Panc1 (cell line): Measurements from ENCODE around the gene IGFBP3. TPM values are rescaled to one million over a fixed set of nuclear protein-coding genes. Genes with fewer than 3 reads are reported as not detected.

Experiments used
- ATAC-seq: fragments of 200-7000 bp; cut with Tn5 transposase; 2 replicates; pipeline ENCODE4 v1.9.1; 2020; ENCODE audit warnings: mild to moderate bottlenecking, moderate library complexity
- BruUV-seq: library from RNA; stranded (reverse); fragments of 400-500 nt; replicated peaks from 2 replicates; lab custom pipeline; 2021; lab: Mats Ljungman, UMichigan
- CTCF ChIA-PET: fragments of 300-600 bp; sonication (Branson Sonifier 250); formaldehyde crosslinking; loops from one replicate; lab custom pipeline; 2022; ENCODE audit warnings: antibody characterized with exemption; lab: Charles Lee
- POLR2A ChIA-PET: fragments of 300-600 bp; sonication (Branson Sonifier 250); formaldehyde crosslinking; loops from one replicate; lab custom pipeline; 2022; ENCODE audit warnings: antibody characterized with exemption; lab: Charles Lee
- DNase-seq: peaks from one replicate; pipeline ENCODE4 v3.0.0-alpha.2; 2010; ENCODE audit warnings: low read depth, low spot score
- H3K27ac ChIP-seq: 2 replicates; pipeline ENCODE4 v1.5.1; 2011; ENCODE audit warnings: mild to moderate bottlenecking, low read length, inconsistent platforms
- H3K27me3 ChIP-seq: fragments of 200-500 bp; sonication (Bioruptor generic); 2 replicates; pipeline ENCODE4 v1.6.0; 2014; ENCODE audit warnings: low read length, inconsistent platforms; ENCODE audit not compliant: control insufficient read depth, insufficient read depth
- H3K36me3 ChIP-seq: fragments of 200-500 bp; sonication (Bioruptor generic); 2 replicates; pipeline ENCODE4 v1.5.1; 2014; ENCODE audit warnings: inconsistent platforms, mild to moderate bottlenecking, low read length, moderate library complexity; ENCODE audit not compliant: control insufficient read depth, insufficient read depth
- H3K4me1 ChIP-seq: 2 replicates; pipeline ENCODE4 v1.5.1; 2011; ENCODE audit warnings: inconsistent platforms, mild to moderate bottlenecking, low read length, moderate library complexity; ENCODE audit not compliant: control insufficient read depth, insufficient read depth
- H3K4me3 ChIP-seq, 2 experiments: 2 replicates each; pipeline ENCODE4 v1.5.1; 2011 to 2012; ENCODE audit warnings: low read depth in 2 of 2, low read length in 2 of 2, mild to moderate bottlenecking in 2 of 2, inconsistent platforms in 1 of 2, moderate library complexity in 1 of 2
- H3K9me3 ChIP-seq: fragments of 200-500 bp; sonication (Bioruptor generic); 2 replicates; pipeline ENCODE4 v1.5.1; 2014; ENCODE audit warnings: low read depth, mild to moderate bottlenecking, inconsistent platforms, low read length, moderate library complexity; ENCODE audit not compliant: control insufficient read depth, insufficient read depth
- CTCF ChIP-seq: fragments of 450-650 bp; IDR thresholded peaks from 2 replicates; pipeline ENCODE4 v1.5.1; 2017; ENCODE audit warnings: mild to moderate bottlenecking
- POLR2AphosphoS5 ChIP-seq: IDR thresholded peaks from 2 replicates; pipeline ENCODE4 v1.6.1; 2012; ENCODE audit warnings: mild to moderate bottlenecking, low read depth, low read length, moderate library complexity
- REST ChIP-seq, 2 experiments: IDR thresholded peaks; 2 replicates each; pipeline ENCODE4 v1.6.1; 2011 to 2012; ENCODE audit warnings: low read depth in 2 of 2, control low read depth in 1 of 2, low read length in 1 of 2, mild to moderate bottlenecking in 1 of 2, moderate library complexity in 1 of 2; ENCODE audit not compliant: insufficient read depth in 1 of 2
- SIN3A ChIP-seq: IDR thresholded peaks from 2 replicates; pipeline ENCODE4 v1.6.1; 2012; ENCODE audit warnings: low read depth, mild to moderate bottlenecking, low read length, moderate library complexity, borderline replicate concordance; ENCODE audit not compliant: insufficient read depth
- TCF7L2 ChIP-seq: IDR thresholded peaks from 2 replicates; pipeline ENCODE4 v1.6.1; 2011; ENCODE audit warnings: mild to moderate bottlenecking, low read depth, low read length, inconsistent platforms
- in situ Hi-C: cut with HindIII; loops from 2 replicates; pipeline ENCODE4 v1.10.0; 2016; ENCODE audit warnings: low sequenced_read_pairs, low pct_unique_long_range_greater_than_20kb
- intact Hi-C: fragments of 100-400 bp; cut with micrococcal nuclease; formaldehyde crosslinking; loops from one replicate; pipeline ENCODE4 v1.10.0; 2022; ENCODE audit not compliant: unreplicated experiment
- total RNA-seq: library from RNA; stranded (reverse); gene quantifications from one replicate; pipeline ENCODE4 v1.2.1, GENCODE V29; 2021; ENCODE audit not compliant: unreplicated experiment

The IGFBP3 gene
- total RNA-seq, 1 experiment from 2014 or later = 6.0 TPM

- no peaks in the 10 kb centered on the region for H3K9me3 ChIP-seq
- intact Hi-C loops (no loop called here), in situ Hi-C loops (no loop called here)
- no peak overlapping the region for H3K27ac ChIP-seq
- H3K27me3 ChIP-seq = peaks cover 12% of the 10 kb centered on the region
- no peak for TF ChIP-seq REST (IDR thresholded peaks at IDR 0.05; ENCODE audit: insufficient read depth in 1 of 2, low read depth in 2 of 2, low read length in 1 of 2)
- no peak for TF ChIP-seq POLR2AphosphoS5
- TF ChIP-seq CTCF = no peak
- no peak for TF ChIP-seq TCF7L2
- TF ChIP-seq SIN3A = no peak
- no TSS peak for BruUV-seq
- CTCF ChIA-PET = no interaction called here
- ATAC-seq (no peak), DNase-seq (no peak)
- POLR2A ChIA-PET = no interaction called here
- no peak overlapping the region for H3K4me3 ChIP-seq
- H3K36me3 ChIP-seq = no peaks in the 10 kb centered on the region
- no peaks in the 10 kb centered on the region for H3K4me1 ChIP-seq
Observed at GRCh38 chr7:45882465-45882810, 38.6 kb downstream of the IGFBP3 start.

GRCh38 chr7:45881759-45882464, 39.2 kb downstream of the IGFBP3 start:
- no peak for TF ChIP-seq SIN3A
- TF ChIP-seq REST (IDR thresholded peaks at IDR 0.05; ENCODE audit: insufficient read depth in 1 of 2, low read depth in 2 of 2, low read length in 1 of 2) = no peak
- no peak for TF ChIP-seq TCF7L2
- TF ChIP-seq POLR2AphosphoS5 = no peak
- TF ChIP-seq CTCF = no peak
- no peak for ATAC-seq
- no peaks in the 10 kb centered on the region for H3K36me3 ChIP-seq
- CTCF ChIA-PET = no interaction called here
- no peaks in the 10 kb centered on the region for H3K4me1 ChIP-seq
- peaks cover 7% of the 10 kb centered on the region for H3K27me3 ChIP-seq
- intact Hi-C loops (no loop called here), in situ Hi-C loops (no loop called here)
- DNase-seq = peak; percentile 79
- no peak overlapping the region for H3K4me3 ChIP-seq
- no TSS peak for BruUV-seq
- no peaks in the 10 kb centered on the region for H3K9me3 ChIP-seq
- no peak overlapping the region for H3K27ac ChIP-seq
- POLR2A ChIA-PET = interaction anchor here (0.7 kb wide), 1 partner anchor 257 kb away, joined by 4 read pairs; no protein-coding TSS in a partner anchor
